Measurements from ENCODE around the gene LRRC51.
"Not testable (repeated sequence)": the region's sequence is repeated elsewhere in the genome, so short reads cannot be mapped to it uniquely, and the experiment has no call there.

Gene LRRC51

DNA sequence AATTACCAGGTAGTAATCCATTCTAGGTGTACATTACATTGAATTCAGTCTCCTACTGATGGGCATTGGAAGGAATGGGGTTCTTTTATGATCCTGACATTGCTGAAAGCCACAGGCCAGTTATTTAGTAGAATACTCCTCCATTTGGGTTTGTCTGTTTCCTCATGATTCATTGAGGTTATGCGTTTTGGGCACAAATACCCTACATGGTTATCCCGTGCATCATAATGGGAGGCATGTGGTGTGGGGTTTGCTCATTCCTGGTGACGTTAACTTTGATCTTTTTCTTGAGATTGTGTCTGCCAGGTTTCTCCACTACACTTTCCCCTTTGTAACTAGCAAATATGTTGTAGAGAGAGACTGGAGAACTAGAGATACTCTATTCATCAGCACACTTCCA lies 60.4 kb downstream of the LRRC51 start:
- no peak for DNase-seq

DNA sequence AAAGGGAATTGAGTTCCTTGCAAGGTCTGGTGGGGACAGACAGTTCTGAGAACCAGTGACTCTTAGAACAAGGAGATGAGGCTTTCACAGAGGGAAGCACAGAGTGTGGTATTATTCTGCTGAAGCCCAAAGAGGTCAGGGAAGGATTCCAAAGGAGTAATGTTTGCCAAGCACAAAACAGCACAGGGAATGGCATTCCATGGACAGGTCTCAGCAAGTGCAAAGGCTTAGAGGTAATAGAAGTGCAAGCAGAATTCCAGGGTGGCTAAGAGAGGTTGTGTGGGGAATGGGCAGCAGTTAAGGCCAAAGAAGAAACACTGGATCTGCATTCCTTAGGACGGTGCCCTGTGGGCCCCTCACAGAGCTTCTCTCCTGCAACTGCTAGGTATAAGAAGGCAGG lies 61.4 kb downstream of the LRRC51 start:
- DNase-seq: not testable (repeated sequence)

GRCh38 chr11:72142543-72142942 lies 61.9 kb downstream of the LRRC51 start:
- DNase-seq: not testable (repeated sequence)

DNA sequence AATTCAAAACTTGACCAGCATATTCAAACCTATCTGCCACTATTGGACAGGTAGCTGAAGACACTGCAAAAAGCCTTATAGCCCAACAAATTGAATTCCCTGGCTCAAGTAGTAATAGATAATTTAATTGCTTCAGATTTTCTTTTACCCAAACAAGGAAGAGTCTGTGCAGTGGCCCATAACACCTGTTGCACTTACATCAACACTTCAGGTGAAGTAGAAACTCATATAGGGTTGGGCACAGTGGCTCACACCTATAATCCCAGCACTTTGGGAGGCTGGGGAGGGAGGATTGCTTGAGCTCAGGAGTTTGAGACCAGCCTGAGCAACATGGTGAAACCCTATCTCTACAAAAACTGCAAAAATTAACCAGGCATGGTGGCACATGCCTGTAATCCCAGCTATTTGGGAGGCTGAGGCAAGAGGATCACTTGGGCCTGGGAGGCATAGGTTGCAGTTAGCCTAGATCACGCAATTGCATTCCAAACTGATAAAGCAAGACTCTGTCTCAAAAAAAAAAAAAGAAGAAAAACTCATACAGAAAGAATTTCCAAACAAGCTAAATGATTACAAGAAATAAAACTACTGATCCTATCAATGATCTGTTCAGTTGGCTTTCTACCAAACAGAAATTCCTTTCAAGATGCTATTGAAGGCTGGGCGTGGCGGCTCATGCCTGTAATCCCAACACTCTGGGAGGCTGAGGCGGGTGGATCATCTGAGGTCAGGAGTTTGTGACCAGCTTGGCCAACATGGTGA lies 64.3 kb downstream of the LRRC51 start:
- DNase-seq: no peak
